Endodermal cell (in vitro differentiated cells): ENCODE results near the gene NUTM1. TPM values are rescaled to one million over a fixed set of nuclear protein-coding genes. Genes with fewer than 3 reads are reported as not detected.
"Not testable (repeated sequence)": the region's sequence is repeated elsewhere in the genome, so short reads cannot be mapped to it uniquely, and the experiment has no call there.

Experiments
- DNase-seq: peaks from one replicate; pipeline ENCODE4 v3.0.0-alpha.2; 2017
- H3K27ac ChIP-seq: 2 replicates; pipeline ENCODE4 v1.5.1; 2013; ENCODE audit warnings: mild to moderate bottlenecking, low read depth, low read length, moderate library complexity
- H3K27me3 ChIP-seq: 2 replicates; pipeline ENCODE4 v1.6.1; 2013; ENCODE audit warnings: mild to moderate bottlenecking, low read length, moderate library complexity; ENCODE audit not compliant: insufficient read depth, control insufficient read depth, poor library complexity, severe bottlenecking
- H3K36me3 ChIP-seq: 2 replicates; pipeline ENCODE4 v1.7.0; 2013; ENCODE audit warnings: mild to moderate bottlenecking, low read length, moderate library complexity; ENCODE audit not compliant: control insufficient read depth, insufficient read depth
- H3K4me1 ChIP-seq: one replicate; pipeline ENCODE4 v1.7.0; 2013; ENCODE audit warnings: low read length; ENCODE audit not compliant: control insufficient read depth, insufficient read depth
- H3K4me3 ChIP-seq: 2 replicates; pipeline ENCODE4 v1.5.1; 2013; ENCODE audit warnings: mild to moderate bottlenecking, low read length, moderate library complexity
- H3K9ac ChIP-seq: 2 replicates; pipeline ENCODE4 v1.6.1; 2013; ENCODE audit warnings: mild to moderate bottlenecking, low read length, moderate library complexity; ENCODE audit not compliant: poor library complexity, severe bottlenecking; ENCODE audit errors: extremely low read depth
- H3K9me3 ChIP-seq: 2 replicates; pipeline ENCODE4 v1.6.1; 2013; ENCODE audit warnings: mild to moderate bottlenecking, low read length, moderate library complexity; ENCODE audit not compliant: control insufficient read depth
- H3K27ac Mint-ChIP-seq: 2 replicates; pipeline ENCODE4 v1.8.0; 2020; ENCODE audit warnings: mixed read lengths
- H3K27me3 Mint-ChIP-seq: 2 replicates; pipeline ENCODE4 v1.8.0; 2021; ENCODE audit warnings: mild to moderate bottlenecking, mixed read lengths; ENCODE audit not compliant: insufficient read depth
- H3K36me3 Mint-ChIP-seq: 2 replicates; pipeline ENCODE4 v1.8.0; 2020; ENCODE audit warnings: low read depth, mixed read lengths
- H3K4me1 Mint-ChIP-seq: 2 replicates; pipeline ENCODE4 v1.8.0; 2020; ENCODE audit warnings: mixed read lengths
- H3K4me3 Mint-ChIP-seq: 2 replicates; pipeline ENCODE4 v1.8.0; 2020; ENCODE audit warnings: mild to moderate bottlenecking, moderate library complexity, mixed read lengths
- H3K9me3 Mint-ChIP-seq: 2 replicates; pipeline ENCODE4 v1.8.0; 2020; ENCODE audit warnings: mild to moderate bottlenecking, mixed read lengths
- WGBS, 2 experiments: methylation state at CpG; one replicate each; pipeline versions ENCODE4 v1.1.5 to v1.1.7; 2013; ENCODE audit warnings: missing lambda C conversion rate in 2 of 2, mixed read lengths in 1 of 2; ENCODE audit not compliant: insufficient coverage in 1 of 2, insufficient read length in 1 of 2; 5-methylcytosine and 5-hydroxymethylcytosine counted together
- microRNA-seq: library from miRNA; unstranded; fragments of <30 nt; microRNA quantifications from one replicate; pipeline ENCODE4 v1.2.0, GENCODE V29; 2020; ENCODE audit warnings: borderline microRNAs expressed
- total RNA-seq, 2 donors: library from RNA; stranded (reverse); fragmentation: NEBNext Ultra II Directional in 1 of 2; extraction: Animal tissue kit (Norgen Biotek cat#: 25700) in 1 of 2; gene quantifications; 2 replicates in 1 of 2; 3 replicates in 1 of 2; pipeline ENCODE4 v1.2.1, GENCODE V29; 2021

The NUTM1 gene
- total RNA-seq, 2 donors from 2014 or later = 0.09 TPM; not detected in 1

DNA sequence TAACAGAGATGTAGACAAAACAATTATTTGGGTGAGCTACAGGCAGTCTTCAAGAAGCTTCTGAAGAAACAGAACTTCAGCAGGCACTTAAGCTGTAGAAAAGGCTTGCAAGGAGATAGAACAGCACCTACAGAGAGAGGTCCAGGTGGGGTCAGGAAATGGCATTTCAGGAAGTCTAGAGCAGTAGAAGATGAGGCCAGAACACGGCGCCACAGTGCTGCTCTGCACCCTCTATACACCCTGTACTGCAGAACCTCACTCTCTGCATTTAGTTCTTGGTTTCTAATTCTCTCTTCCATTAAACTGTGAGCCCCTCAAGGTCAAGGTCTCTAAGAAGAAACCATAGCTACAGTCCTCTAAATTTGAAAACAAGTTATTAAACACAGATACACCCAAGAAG lies 49.9 kb downstream of the NUTM1 start:
- DNase-seq, H3K36me3 Mint-ChIP-seq, H3K4me1 ChIP-seq, H3K9me3 ChIP-seq, H3K4me1 Mint-ChIP-seq, H3K36me3 ChIP-seq, H3K27ac ChIP-seq, H3K4me3 Mint-ChIP-seq, H3K27me3 ChIP-seq, H3K9ac ChIP-seq, H3K27me3 Mint-ChIP-seq, H3K27ac Mint-ChIP-seq, H3K9me3 Mint-ChIP-seq, H3K4me3 ChIP-seq: not testable (repeated sequence)
- WGBS, 2 experiments = no CpG with 5 or more reads among the region's 2 CpGs

DNA sequence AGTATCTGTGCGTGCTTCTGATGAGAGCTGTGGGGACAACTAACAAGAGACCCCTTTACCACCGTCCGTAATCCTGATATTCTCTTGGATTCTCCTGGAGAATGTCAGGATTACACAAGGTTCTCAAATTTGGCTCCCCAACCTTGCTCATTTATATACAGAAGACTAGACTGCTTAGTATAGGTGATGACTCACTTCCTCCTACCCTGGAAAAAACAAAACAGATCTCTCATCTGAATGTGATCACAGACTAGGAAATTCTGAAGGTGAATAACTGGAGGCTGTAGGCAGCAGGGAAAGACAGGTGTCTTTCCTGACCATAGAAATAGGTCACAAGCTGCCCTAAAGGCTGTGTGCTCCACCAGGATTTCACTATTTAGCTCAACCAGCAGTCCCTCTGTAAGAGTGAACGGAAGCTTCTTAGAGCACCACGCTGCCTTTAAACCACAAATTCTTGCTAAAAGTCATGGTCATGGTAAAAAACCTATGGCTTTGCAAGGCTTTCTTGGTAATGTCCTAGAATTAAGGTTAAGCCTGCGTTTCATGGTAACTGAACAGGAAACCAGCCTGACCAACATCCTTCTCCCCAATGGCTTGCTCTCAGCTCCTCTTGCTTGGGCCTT lies 54.6 kb downstream of the NUTM1 start:
- H3K27me3 ChIP-seq, H3K36me3 Mint-ChIP-seq, H3K9me3 ChIP-seq, H3K4me1 Mint-ChIP-seq, H3K4me3 ChIP-seq, H3K9me3 Mint-ChIP-seq, H3K4me3 Mint-ChIP-seq, H3K4me1 ChIP-seq, DNase-seq, H3K9ac ChIP-seq, H3K27ac ChIP-seq, H3K27me3 Mint-ChIP-seq, H3K36me3 ChIP-seq, H3K27ac Mint-ChIP-seq: not testable (repeated sequence)
- no CpG with 5 or more reads among the region's 6 CpGs for WGBS, 2 experiments

DNA sequence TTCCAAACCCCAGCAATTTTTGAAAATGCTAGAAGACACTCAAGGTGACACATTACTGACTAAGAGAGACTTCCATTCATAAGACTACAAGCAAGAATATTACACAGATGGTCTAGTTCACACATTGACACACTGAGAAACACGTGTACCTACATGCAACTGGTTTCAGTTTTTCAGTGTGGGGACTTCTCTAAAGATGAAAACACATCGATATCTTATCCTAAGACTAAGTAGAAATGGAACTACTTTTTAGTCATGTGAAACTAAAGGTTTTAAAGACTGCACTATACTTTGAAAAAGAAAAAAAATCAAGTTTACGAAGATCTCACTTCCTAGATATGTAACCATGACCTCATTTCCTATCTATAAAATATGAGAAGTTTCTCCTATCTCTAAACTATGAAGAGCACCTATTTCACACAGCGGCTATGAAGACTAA lies 60.1 kb downstream of the NUTM1 start:
- H3K4me3 Mint-ChIP-seq, H3K27me3 Mint-ChIP-seq, H3K27me3 ChIP-seq, H3K36me3 Mint-ChIP-seq, H3K36me3 ChIP-seq, H3K9ac ChIP-seq, DNase-seq, H3K27ac Mint-ChIP-seq, H3K4me3 ChIP-seq, H3K9me3 Mint-ChIP-seq, H3K4me1 Mint-ChIP-seq, H3K27ac ChIP-seq, H3K9me3 ChIP-seq, H3K4me1 ChIP-seq: not testable (repeated sequence)
- no CpG with 5 or more reads among the region's 4 CpGs for WGBS, 2 experiments

DNA sequence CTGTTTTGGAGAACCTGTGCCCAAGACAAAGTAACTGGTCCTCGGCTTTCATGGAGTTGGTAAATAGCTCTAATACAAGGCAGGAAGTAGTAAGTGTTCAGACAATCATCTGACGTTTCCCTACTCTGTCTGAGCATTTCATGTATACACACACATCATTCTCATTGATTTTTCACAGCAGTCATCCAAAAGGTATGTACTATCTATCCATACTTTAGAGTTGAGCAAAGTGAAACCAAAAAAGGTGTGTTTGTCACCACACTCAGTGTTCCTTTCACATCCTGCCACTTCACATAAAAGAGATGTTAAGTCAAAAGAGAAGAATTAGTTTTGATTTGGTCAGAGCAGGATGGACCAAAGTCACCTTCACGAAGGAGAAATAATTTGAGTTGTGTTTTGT lies 60.8 kb downstream of the NUTM1 start:
- H3K4me1 Mint-ChIP-seq, H3K27ac Mint-ChIP-seq, H3K9me3 Mint-ChIP-seq, H3K36me3 ChIP-seq, H3K9ac ChIP-seq, H3K4me3 Mint-ChIP-seq, H3K9me3 ChIP-seq, H3K4me3 ChIP-seq, H3K27me3 ChIP-seq, H3K4me1 ChIP-seq, H3K27ac ChIP-seq, H3K36me3 Mint-ChIP-seq, H3K27me3 Mint-ChIP-seq, DNase-seq: not testable (repeated sequence)
- no CpG with 5 or more reads among the region's 3 CpGs for WGBS, 2 experiments

Small RNA genes within 50 kb of the gene (microRNA-seq; reads per million reads assigned to microRNA genes)
- gene MIR1233-1 = not detected

Other genes starting within 250 kb of the NUTM1 start
- 10 to 100 TPM; 36.7 to 44.5 TPM for gene EMC7, start 241.5 kb upstream of the NUTM1 start, total RNA-seq
- under 1 TPM; 0.68 to 0.93 TPM for gene PGBD4, start 241.2 kb upstream of the NUTM1 start, total RNA-seq
- gene KATNBL1, start 133.2 kb upstream of the NUTM1 start, total RNA-seq = 10 to 100 TPM; 54.3 to 71.8 TPM
- 10 to 100 TPM; 90.3 to 94.5 TPM for gene EMC4, start 118.3 kb upstream of the NUTM1 start, total RNA-seq
- 10 to 100 TPM; 18.2 to 23.3 TPM for gene SLC12A6, start 5.5 kb upstream of the NUTM1 start, total RNA-seq
- gene NOP10, start 179 bp upstream of the NUTM1 start, total RNA-seq = 100 to 1,000 TPM; 193 to 207 TPM
- 10 to 100 TPM; 64.7 to 65.6 TPM for gene LPCAT4, start 23.9 kb downstream of the NUTM1 start, total RNA-seq
- 10 to 100 TPM; 60.8 to 95.8 TPM for gene GOLGA8A, start 94.5 kb downstream of the NUTM1 start, total RNA-seq
- 10 to 100 TPM; 74.9 to 98.6 TPM for gene GOLGA8B, start 240.3 kb downstream of the NUTM1 start, total RNA-seq